MM.1S (cell line): Measurements from ENCODE around the gene PTPRD.

Experiments
- CTCF ChIP-seq: fragments of 300-600 bp; sonication (generic); IDR thresholded peaks from 2 replicates; pipeline ENCODE4 v1.5.1; 2016; ENCODE audit warnings: antibody characterized with exemption, low read length, mixed read lengths
- EZH2phosphoT487 ChIP-seq: fragments of 300-600 bp; sonication (generic); IDR thresholded peaks from 2 replicates; pipeline ENCODE4 v1.6.1; 2018; ENCODE audit warnings: antibody characterized with exemption, low read length

GRCh38 chr9:10248890-10249289 lies 363.9 kb downstream of the PTPRD start:
- TF ChIP-seq CTCF (no peak), EZH2phosphoT487 (no peak)
